CD14-positive monocyte (primary cell): ENCODE measurements around the gene BEST1. TPM values are rescaled to one million over a fixed set of nuclear protein-coding genes. Genes with fewer than 3 reads are reported as not detected.

ENCODE experiments used
- DNase-seq, 3 donors: peaks; one replicate each; pipeline ENCODE4 v3.0.0-alpha.2; 2011 to 2022
- H2AFZ ChIP-seq: 2 replicates; pipeline ENCODE4 v1.6.0; 2012; ENCODE audit warnings: mild to moderate bottlenecking, low read depth, low read length, inconsistent platforms; ENCODE audit not compliant: insufficient read depth, poor library complexity, severe bottlenecking
- H3K27ac ChIP-seq, 2 donors: 1 replicate in 1 of 2; 2 replicates in 1 of 2; pipeline ENCODE4 v1.5.1; 2012 to 2013; ENCODE audit warnings: low read length in 2 of 2, control low read depth in 1 of 2, inconsistent platforms in 1 of 2, low read depth in 1 of 2, mild to moderate bottlenecking in 1 of 2
- H3K27me3 ChIP-seq, 2 donors: one replicate each; pipeline versions ENCODE4 v1.6.0 to v1.6.1; 2011 to 2013; ENCODE audit warnings: low read length in 2 of 2; ENCODE audit not compliant: control insufficient read depth in 2 of 2, insufficient read depth in 2 of 2
- H3K36me3 ChIP-seq, 2 donors: replicated peaks in 1 of 2; 1 replicate in 1 of 2; 2 replicates in 1 of 2; pipeline versions ENCODE4 v1.5.1 to v1.6.1; 2012 to 2013; ENCODE audit warnings: low read length in 2 of 2, control low read depth in 1 of 2, inconsistent platforms in 1 of 2, mild to moderate bottlenecking in 1 of 2; ENCODE audit not compliant: insufficient read depth in 2 of 2, control insufficient read depth in 1 of 2
- H3K4me1 ChIP-seq, 2 donors: 1 replicate in 1 of 2; 2 replicates in 1 of 2; pipeline versions ENCODE4 v1.5.1 to v1.6.1; 2012 to 2013; ENCODE audit warnings: low read length in 2 of 2, control low read depth in 1 of 2, inconsistent platforms in 1 of 2, mild to moderate bottlenecking in 1 of 2, moderate library complexity in 1 of 2; ENCODE audit not compliant: insufficient read depth in 2 of 2, control insufficient read depth in 1 of 2
- H3K4me2 ChIP-seq: replicated peaks from 2 replicates; pipeline ENCODE3; 2012; ENCODE audit warnings: low read length, moderate library complexity, mild to moderate bottlenecking; ENCODE audit not compliant: poor library complexity, severe bottlenecking; ENCODE audit errors: extremely low read depth
- H3K4me3 ChIP-seq, 3 experiments: fragments of 200-600 bp in 1 of 3; sonication (generic) in 1 of 3; replicated peaks in 1 of 3; 1 replicate in 2 of 3; 2 replicates in 1 of 3; pipeline ENCODE4 v1.5.1; 2011 to 2013; ENCODE audit warnings: low read length in 3 of 3, mild to moderate bottlenecking in 3 of 3, control low read depth in 2 of 3, low read depth in 2 of 3, inconsistent platforms in 1 of 3, moderate library complexity in 1 of 3
- H3K79me2 ChIP-seq: 2 replicates; pipeline ENCODE4 v1.6.0; 2012; ENCODE audit warnings: mild to moderate bottlenecking, control low read depth, inconsistent platforms, low read length, moderate library complexity; ENCODE audit not compliant: insufficient read depth
- H3K9ac ChIP-seq: 2 replicates; pipeline ENCODE4 v1.6.0; 2017; ENCODE audit warnings: low read length, mild to moderate bottlenecking; ENCODE audit not compliant: insufficient read depth, poor library complexity, severe bottlenecking
- H3K9me3 ChIP-seq, 2 donors: replicated peaks in 1 of 2; 1 replicate in 1 of 2; 2 replicates in 1 of 2; pipeline versions ENCODE4 v1.5.1 to v1.6.1; 2012 to 2013; ENCODE audit warnings: low read length in 2 of 2, control low read depth in 1 of 2; ENCODE audit not compliant: control insufficient read depth in 1 of 2, insufficient read depth in 1 of 2
- H4K20me1 ChIP-seq: 2 replicates; pipeline ENCODE4 v1.6.0; 2012; ENCODE audit warnings: mild to moderate bottlenecking, low read length, control low read depth, moderate library complexity; ENCODE audit not compliant: insufficient read depth
- H3K27ac Mint-ChIP-seq, 7 donors: one replicate each; pipeline ENCODE4 v1.8.0; 2020; ENCODE audit warnings: mild to moderate bottlenecking in 7 of 7, mixed read lengths in 7 of 7, moderate library complexity in 6 of 7, inconsistent platforms in 2 of 7
- H3K27me3 Mint-ChIP-seq, 3 donors: one replicate each; pipeline ENCODE4 v1.8.0; 2021 to 2022; ENCODE audit warnings: low read depth in 3 of 3, mild to moderate bottlenecking in 3 of 3, mixed read lengths in 3 of 3, moderate library complexity in 3 of 3, inconsistent platforms in 1 of 3
- H3K36me3 Mint-ChIP-seq, 2 donors: one replicate each; pipeline ENCODE4 v1.8.0; 2020; ENCODE audit warnings: mixed read lengths in 2 of 2, inconsistent platforms in 1 of 2, mild to moderate bottlenecking in 1 of 2
- H3K4me1 Mint-ChIP-seq: one replicate; pipeline ENCODE4 v1.8.0; 2020; ENCODE audit warnings: mild to moderate bottlenecking, mixed read lengths
- H3K4me3 Mint-ChIP-seq, 2 donors: one replicate each; pipeline ENCODE4 v1.8.0; 2020; ENCODE audit warnings: mild to moderate bottlenecking in 2 of 2, mixed read lengths in 2 of 2, moderate library complexity in 1 of 2
- H3K9me3 Mint-ChIP-seq, 7 donors: one replicate each; pipeline ENCODE4 v1.8.0; 2020 to 2022; ENCODE audit warnings: mixed read lengths in 7 of 7, mild to moderate bottlenecking in 6 of 7, moderate library complexity in 6 of 7, inconsistent platforms in 2 of 7
- CTCF ChIP-seq: fragments of 200-600 bp; IDR thresholded peaks from one replicate; pipeline ENCODE4 v1.8.0; 2022; ENCODE audit warnings: antibody characterized with exemption, mild to moderate bottlenecking
- WGBS: methylation state at CpG from one replicate; pipeline ENCODE4 v1.1.5; 2013; ENCODE audit warnings: missing lambda C conversion rate; ENCODE audit not compliant: insufficient coverage; 5-methylcytosine and 5-hydroxymethylcytosine counted together
- intact Hi-C, 2 donors: fragments of 100-400 bp; cut with micrococcal nuclease; formaldehyde crosslinking; loops; one replicate each; pipeline versions ENCODE4 v1.15.0 to v1.15.1; 2023
- polyA plus RNA-seq, 3 donors: library from polyadenylated mRNA; depleted of rRNA in 1 of 3; unstranded in 2 of 3; stranded (reverse) in 1 of 3; fragments of 300-500 nt in 2 of 3; fragments of >200 nt in 1 of 3; fragmentation: Illumina TruSeq in 2 of 3; gene quantifications; 1 replicate in 2 of 3; 2 replicates in 1 of 3; pipeline ENCODE4 v1.2.3, GENCODE V29; 2012 to 2021

BEST1 gene
- polyA plus RNA-seq, 3 donors = 5.9 to 24.9 (median 7.4) TPM

GRCh38 chr11:61999141-61999975 is 49.2 kb downstream of the BEST1 start:
- Histone ChIP-seq H3K9ac (no peak overlapping the region), H3K27ac (no peak overlapping the region), H3K4me3 (no peak overlapping the region), H3K27me3 (no peaks in the 10 kb centered on the region), H3K79me2 (no peaks in the 10 kb centered on the region), H3K4me1 (peaks cover 3 to 10% of the 10 kb centered on the region in 2 donors), H3K36me3 (no peaks in the 10 kb centered on the region), H3K9me3 (peaks cover 9 to 16% of the 10 kb centered on the region in 2 donors), H2AFZ (no peak overlapping the region), H4K20me1 (no peaks in the 10 kb centered on the region), H3K4me2 (no peak overlapping the region)
- Mint-ChIP-seq H3K36me3 (peaks cover 7 to 14% of the 10 kb centered on the region in 2 donors), H3K4me3 (no peak overlapping the region), H3K27me3 (peaks cover 0 to 9% (median 3%) of the 10 kb centered on the region in 3 donors), H3K9me3 (peaks cover 12 to 25% (median 20%) of the 10 kb centered on the region in 7 donors), H3K27ac (no peak overlapping the region), H3K4me1 (peaks cover 8% of the 10 kb centered on the region)
- intact Hi-C loops = no loop called here
- no peak for TF ChIP-seq CTCF
- DNase-seq = no peak
- 100% methylated on average over 1 of the region's 7 CpGs for WGBS

- Histone ChIP-seq H3K9me3 (peaks cover 9 to 16% of the 10 kb centered on the region in 2 donors), H3K27ac (no peak overlapping the region), H3K4me1 (peaks cover 18 to 24% of the 10 kb centered on the region in 2 donors), H3K27me3 (no peaks in the 10 kb centered on the region), H3K36me3 (no peaks in the 10 kb centered on the region), H4K20me1 (no peaks in the 10 kb centered on the region), H3K9ac (no peak overlapping the region), H2AFZ (no peak overlapping the region), H3K79me2 (no peaks in the 10 kb centered on the region), H3K4me3 (no peak overlapping the region), H3K4me2 (no peak overlapping the region)
- 96% methylated on average over 18 of the region's 23 CpGs for WGBS
- Mint-ChIP-seq H3K9me3 (peaks cover 12 to 25% (median 20%) of the 10 kb centered on the region in 7 donors), H3K4me3 (no peak overlapping the region), H3K27ac (peak overlapping the region in 3 of 7 donors; percentile 19 to 53 (median 31)), H3K4me1 (peaks cover 23% of the 10 kb centered on the region), H3K27me3 (peaks cover 0 to 7% (median 3%) of the 10 kb centered on the region in 3 donors), H3K36me3 (peaks cover 7 to 14% of the 10 kb centered on the region in 2 donors)
- intact Hi-C loops = no loop called here
- TF ChIP-seq CTCF = no peak
- DNase-seq = no peak
Observed at GRCh38 chr11:62000539-62001446, 50.6 kb downstream of the BEST1 start.
